Activated CD8-positive, alpha-beta memory T cell treated with anti-CD3 and anti-CD28 coated beads for 4 hours (primary cell): ENCODE data around the gene IL17B.

Source experiments
- DNase-seq, 2 donors: peaks; one replicate each; pipeline ENCODE4 v3.0.0-alpha.2; 2020; ENCODE audit warnings: low read depth in 2 of 2

IL17B gene

DNA sequence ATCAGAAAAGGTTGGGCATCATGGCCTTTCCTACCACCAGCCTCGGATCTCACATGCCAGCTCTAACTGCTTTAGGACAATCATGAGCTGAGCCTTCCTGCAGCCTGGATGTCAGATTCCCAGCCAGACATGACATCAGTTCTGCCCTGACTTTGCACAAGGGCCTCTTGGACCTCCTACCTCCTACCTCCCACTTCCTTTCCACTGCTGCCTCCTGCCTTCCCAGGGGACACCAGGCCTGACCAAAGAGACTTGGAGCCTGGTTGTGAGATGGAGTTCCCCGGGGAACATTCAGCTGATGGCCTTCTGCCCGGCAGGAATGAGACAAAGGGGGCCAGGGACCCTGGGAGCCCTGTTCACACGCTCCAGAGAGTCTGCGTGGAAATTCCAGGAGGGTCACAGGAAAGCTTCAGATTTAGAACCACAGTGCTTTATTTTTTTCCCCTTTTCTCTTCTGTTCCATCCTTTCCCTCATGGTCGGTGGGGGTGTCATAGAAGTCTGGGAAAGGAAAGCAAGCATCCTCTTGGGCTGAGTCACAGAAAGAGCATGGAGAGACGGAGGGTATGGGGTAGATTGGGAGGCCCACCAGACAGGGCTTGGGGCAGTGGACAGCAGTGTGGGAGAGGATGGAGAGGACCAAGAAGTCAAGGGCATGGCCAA is 35.4 kb upstream of the IL17B start:
- no peak for DNase-seq

DNA sequence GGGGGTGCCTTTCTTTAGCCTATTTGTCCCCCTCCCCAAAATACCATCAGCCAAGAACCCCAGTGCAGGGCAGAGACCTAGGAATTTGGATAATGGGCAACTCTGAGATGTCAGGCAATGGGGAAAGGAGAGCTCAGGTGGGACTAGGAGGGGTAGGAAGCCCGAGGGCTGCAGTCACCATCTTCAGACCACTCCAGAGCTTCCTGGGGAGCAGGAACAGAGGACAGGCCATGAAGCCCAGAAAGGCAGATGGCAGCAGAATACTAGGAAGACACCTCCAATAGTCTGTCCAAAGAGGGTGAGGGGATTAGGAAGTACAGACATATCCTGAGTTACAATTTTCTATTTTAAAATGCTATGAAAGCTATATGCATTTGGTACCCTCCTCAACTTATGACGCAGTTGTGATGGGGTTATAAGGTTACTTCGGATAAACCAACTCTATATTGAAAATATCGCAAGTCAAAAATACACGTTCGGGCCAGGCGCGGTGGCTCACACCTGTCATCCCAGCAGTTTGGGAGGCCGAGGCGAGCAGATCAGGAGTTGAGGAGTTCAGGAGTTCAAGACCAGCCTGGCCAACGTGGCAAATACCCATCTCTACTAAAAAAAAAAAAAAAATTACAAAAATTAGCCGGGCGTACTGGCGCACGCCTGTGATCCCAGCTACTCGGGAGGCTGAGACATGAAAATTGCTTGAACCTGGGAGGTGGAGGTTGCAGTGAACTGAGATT is 34.6 kb upstream of the IL17B start:
- no peak for DNase-seq

DNA sequence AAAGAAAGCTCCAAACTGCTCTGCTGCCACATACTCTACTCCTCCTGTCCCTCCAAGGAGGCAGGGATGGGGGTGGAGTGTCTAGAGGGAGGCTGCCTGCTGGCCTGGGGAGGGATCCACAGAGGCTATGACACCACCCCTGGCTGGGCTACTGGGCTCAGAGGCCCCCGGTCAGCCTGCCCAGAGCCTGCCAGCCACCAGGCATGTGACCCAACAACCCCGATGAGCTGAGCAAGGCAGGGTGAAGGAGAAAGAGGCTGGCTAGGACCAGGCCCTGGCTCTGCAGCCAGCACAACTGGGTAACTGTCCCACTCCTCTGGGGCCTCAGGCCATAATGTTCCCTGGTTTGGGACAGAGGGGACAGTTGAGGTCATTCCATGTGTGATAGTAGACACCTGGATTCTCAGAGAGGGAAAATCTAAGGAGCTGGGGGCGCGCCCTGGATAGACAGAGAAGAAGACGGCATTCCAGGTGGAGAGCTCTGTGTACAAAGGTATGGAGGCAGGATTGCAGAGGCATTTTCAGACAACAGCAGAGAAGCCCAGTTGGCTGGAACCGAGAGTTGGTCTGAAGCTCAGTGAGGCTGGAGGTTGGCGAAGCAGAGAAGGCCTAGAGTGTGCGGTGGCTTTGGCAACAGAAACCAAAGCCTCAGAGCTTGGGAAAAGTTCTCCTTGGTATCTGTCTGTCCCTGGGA is 33.8 kb upstream of the IL17B start:
- DNase-seq, result no peak

DNA sequence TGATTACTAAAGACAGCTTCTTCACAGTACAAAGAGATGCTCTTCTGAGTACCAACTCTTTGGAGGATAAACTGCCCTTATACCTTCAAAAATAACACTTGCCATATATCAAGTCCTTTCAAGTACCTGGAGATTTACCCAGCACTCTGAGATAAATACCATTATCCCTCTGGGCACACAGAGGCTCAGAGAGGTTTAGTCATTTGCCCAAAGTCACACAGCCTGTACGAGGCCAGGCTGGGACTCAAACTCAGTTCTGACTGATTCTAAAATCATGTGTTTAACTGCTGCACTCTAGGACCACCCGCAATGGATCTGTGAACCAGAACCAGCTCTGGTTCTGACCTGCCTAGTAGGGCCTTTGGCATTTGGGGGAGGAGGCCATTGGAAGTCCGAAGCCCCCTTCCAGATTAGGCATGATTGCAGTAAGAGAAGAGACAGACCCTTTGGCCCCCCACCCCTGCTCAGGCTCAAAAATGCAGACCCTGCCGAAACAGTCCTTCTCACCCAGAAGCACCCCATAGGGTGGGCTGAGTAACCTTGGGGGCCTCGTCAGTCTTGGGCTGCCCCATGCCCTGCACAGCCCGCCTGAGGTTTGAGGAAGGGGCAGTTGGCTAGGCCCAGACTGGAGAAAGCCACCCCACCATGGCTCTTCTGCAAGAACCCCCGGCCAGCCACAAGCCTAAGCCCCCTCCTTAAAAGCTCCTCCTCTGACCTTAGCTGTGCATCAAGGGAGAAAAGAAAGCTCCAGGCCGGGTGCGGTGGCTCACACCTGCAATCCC is 32.8 kb upstream of the IL17B start:
- no peak for DNase-seq

DNA sequence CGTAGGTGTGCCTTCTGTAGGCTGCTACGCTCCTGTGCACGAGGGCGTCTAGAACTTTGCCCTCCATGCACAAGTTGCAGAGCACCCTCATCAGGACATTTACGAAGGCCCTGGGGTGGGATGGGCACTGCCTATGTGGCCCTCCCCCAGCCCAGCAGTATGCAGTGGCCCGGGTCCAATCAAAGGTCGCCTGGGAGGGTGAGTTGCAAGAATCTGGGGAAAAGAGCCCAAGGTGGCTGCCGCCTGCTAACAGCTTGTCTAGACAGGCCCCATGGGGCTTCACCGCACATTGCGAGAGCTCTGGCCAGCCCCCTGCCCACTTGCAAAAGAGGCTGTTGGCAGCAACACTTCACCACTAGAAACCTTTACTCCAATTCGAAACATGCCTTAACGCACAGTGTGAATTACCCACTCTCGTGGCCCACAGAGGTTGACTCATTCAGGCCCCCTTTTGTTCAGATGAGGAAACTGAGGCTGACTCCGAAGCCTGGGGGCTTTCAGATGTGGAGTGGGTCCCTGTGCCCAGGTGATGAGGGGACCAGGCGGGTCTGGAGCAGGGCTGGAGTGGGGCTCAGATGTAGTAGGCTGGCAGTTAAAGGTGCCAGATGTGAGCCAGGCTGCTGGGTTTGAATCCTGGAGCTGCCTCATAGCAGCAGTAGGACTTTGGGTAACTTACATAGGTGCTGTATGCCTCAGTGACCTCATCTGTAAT is 31.8 kb upstream of the IL17B start:
- DNase-seq, result no peak

DNA sequence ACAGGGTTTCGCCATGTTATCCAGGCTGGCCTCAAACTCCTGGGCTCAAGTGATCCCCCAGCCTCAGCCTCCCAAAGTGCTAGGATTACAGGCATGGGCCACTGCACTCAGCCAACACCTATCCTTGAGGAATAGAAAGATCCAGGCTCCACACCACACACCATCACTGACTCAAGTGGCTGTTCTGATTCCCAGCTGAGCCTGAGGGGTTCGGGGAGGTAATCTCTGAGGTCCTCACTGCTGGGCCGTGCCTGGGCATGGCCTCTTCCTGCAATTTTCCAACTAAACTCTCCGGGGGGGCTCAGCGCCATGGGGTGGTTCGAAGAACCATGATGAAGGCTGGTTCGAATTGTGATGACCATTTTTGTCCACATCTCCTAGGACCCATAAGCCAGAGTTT is 31.0 kb upstream of the IL17B start:
- DNase-seq, result no peak

DNA sequence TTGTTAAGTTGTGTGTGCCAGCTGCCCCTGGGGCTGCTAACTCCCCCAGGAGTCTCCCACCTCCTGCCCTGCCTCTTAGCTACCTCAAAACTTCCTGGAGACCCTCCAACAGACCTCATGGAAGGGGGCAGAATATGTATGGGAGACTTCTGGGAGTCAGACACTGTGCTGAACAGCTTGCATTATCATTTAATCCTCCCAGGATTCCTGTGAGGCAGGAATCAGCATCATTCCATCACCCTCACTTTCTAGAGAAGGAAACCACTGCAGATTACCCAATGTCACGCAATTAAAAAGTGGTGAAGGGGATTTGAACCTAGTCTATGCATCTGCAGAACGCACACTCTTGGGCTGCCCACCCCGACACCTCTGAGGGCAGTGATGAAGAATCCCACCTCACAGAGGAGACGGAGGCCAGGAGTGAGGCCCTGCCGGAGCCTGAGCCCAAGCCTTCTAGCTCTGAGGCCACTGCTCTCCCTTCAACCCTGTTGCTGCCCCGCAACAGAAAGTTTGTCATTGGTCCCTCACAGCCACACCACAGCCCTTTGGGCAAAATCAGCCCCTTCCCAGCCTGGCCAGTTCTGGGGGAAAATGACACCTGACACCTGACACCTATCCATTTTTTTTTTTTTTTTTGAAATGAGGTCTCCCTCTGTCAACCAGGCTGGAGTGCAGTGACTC is 30.3 kb upstream of the IL17B start:
- no peak for DNase-seq

DNA sequence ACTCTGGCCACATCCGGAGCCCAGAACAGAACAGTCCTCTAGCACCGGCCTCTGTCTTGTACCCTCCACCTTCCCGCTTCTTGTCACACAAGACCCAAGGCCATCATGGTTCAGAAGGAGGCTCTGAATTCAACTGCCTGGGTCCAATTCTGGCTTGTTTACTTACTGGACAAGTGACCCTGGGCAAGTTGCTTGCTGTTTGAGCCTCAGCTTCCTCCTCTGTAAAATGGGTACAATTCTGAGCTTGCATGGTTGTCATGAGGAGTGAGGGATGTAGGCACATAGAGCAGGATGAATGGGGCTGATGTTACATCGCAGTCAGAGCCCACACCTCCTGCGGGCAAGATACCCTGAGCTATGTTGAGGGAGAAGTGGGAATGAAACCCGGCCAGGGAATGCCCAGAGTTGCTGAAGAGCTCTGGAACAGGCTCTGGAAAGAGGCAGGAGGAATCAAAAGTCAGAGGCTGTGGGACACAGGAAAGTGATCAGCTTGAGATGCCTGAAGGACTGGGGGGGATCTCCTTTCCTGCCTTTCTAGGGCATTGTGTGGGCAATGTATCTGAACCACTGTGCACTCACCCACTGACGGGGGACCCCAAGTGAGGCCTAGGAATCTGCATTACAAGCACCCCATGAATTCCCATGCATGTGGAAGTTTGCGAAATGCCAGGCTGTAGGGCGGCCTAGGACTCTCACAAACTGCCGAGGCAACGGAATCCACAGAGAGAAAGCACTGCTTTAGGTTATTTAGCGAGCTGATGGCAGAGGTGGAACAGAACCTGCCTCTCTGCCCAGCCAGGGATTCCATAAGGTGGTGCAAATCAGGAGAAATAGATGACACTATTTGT is 29.4 kb upstream of the IL17B start:
- DNase-seq, result no peak

DNA sequence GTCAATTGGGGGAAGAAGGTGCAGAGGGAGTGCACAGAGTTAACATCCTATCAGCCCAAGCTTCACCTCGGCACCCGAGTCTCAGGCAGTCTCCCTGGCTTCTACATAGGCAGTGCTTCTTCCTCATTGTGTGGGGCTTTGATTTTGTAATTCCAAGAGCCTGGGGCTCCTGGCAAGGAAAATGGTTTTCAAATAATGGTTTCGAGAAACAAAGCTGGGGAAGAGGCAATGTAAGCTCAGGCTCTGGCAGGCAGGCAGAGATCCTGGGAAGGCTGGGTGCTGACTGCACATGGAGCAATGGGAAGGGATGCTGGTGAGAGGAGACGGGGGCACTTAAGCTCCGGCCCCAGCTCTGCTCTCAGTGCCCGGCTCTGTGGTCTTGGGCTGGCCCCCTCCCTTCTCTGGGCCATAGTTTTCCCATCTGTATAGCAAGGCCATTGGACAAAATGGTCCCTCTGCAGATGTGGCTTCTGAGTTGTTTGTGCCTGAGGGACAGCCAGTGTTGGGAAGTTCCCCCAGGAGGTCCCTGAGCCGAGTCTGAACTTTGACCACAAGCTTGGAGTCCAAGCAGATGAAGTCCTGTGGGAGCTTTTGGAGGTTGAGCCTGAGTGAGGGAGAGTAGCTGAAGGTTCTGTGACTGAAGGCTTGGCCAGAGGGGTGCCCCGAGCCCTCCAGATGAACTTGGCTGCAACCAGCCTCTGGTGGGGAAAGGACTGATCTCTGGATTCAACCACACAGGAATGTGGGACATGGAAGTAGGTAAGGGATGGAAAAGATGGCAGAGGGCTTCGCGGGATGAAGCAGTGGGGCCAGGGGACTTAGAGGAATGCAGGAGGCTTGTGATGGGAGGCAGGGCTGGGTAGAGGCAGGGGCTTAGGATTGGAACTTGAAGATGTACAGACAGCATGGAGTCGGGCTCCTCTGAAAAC is 28.5 kb upstream of the IL17B start:
- DNase-seq, result no peak

DNA sequence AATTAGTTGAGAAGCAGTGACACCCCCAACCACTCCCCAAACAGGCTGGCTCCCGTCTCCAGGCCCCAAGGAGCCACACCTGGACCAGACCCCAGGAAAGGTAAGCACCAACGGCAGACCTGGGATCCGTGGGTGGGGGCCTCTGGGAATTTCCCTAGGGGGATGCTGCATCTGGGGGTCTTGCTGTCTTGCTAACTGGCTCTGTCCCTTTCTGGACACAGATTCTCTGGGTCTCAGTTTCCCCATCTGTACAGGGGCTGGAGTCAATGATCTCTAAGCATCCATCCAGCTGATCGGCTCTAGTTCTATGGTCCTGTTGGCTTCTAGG is 27.9 kb upstream of the IL17B start:
- DNase-seq, result no peak

DNA sequence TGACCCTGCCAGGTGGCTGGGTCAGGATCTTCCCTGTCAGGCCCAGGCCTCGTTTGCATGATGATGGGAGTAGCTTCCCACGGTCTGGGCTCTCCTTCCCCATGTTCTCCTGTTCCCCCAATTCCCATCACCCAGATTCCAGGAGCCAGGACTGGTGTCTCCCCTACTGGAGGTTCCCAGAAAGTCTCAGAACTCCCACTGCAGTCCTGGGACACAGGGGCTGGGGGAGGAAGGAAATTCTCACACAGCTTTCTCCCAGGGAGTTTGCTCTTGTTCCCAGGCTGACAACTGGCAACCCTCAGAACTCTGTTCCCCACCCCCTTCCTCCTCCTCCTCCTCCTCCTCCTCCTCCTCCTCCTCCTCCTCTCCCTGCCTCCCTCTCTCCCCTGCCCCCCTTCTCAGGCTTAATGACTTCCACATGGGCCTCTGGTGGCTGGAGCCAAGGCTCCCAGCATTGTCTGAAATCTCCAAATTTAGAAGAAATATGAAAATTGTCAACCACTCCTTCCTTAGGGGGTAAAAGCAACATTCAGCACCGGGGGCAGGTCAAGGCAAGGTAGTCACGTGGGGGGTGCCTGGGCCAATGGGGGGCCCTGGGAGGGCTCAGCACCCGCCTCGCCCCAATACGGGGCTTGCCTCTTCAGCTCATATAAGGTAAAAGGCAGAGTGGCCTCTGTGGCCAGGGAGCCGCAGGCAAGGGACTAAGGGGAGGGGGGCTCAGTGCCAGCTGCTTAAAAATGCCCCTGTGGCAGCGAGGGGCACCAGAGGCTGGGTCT is 27.3 kb upstream of the IL17B start:
- DNase-seq, result no peak

DNA sequence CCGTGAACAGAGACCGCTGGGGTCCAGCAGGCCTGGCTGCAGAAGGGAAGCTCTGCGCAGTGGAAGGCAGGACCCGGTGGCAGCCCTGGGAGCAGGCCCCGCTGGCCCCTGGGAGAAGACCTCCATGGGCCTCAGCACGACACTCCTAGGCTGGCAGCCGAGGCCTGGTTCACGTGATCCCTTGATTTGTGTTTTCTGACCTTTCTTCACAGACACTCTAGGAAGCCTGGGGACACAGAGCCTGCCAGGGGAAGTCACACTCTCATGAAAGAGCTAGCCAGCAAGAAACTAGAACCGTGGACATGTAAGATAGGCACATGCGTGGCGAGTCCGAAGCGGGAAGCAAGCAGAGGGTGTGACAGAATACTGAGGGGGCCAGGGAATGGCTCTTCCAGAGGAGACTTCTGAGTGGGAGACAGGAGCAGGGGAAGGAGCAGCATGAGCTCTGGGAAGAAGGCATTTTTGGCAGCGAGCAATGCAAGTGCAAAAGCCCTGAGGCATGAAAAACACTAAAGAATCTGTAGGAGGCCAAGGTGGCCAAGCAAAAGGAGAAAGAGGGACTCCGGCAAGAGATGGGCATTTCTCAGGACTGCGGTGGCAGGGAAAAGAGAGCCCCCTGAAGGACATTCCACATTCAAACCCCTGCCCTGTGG is 26.6 kb upstream of the IL17B start:
- DNase-seq, result no peak

DNA sequence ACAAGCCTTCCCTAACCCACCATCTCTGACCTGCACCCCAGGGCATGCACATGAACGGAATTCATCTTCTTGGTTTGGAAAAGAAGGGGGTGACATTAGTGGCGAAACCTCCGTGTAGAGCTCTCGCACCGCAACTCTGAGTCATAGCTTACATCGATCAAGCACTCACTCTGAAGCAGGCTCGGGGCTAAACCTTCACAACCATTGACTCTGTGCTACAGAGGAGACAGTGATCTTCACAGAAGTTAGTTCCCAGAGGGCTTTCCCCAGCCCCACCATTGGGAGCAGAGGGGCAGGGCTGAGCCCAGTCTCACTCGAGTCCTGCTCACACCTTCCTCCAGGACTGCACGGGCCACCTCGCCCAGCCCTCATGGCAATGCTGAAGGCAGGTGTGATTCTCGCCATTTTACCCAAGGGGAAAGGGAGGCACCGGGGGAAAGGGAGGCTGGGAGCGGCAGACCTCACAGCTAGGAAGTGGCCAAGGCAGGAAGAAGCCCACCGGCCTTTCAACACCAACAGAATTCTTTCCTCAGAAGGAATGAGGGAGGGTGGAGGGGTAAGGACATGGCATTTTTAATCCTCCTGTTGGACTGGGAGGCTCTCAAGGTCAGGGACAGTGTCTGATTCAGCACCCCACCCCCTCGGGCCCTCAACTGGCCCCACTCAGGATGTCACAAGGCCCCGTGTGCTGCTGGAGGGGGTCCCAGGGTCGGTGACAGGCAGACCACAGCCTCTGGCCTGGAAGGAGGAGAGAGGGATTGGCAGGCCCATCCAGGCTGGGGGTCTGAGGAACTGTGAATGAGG is 25.9 kb upstream of the IL17B start:
- no peak for DNase-seq

DNA sequence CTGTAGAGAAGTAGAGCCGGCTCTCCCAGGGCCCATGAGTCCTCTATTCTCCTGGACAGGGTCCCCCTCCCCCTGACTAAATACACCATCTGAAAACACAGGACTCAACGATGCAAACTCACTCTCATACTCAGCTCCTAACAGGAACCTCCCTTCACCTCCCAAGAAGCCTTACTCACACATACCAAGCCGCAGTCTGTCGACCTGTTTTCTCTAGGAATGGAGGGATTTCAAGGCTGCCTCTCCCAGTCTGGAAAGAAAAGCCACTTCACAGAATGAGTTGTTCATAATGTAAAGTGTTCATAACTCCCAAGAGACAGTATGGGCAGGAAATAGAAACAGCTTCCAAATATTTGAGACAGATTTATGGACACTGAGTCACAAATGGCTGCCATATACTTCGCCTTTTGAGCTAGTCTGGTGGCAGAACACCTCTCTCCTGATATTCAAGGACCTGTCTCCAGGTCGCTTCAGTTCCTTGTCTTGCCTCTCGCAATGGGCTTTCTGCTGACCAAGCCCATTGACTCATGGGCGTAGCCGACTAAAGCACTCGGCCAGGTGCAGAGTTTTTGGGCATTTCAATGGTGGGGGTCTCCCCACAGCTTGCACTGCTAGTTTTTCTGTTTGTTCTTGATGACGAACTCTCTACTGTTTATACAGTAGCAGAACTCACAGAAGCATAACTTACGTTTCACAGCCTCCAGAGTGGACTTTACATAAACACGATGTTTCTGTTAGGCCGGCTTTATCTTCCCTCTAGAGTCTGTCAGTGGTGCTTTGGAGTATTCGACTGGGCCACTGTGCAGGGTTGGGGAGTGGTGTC is 25.0 kb upstream of the IL17B start:
- DNase-seq, result no peak

DNA sequence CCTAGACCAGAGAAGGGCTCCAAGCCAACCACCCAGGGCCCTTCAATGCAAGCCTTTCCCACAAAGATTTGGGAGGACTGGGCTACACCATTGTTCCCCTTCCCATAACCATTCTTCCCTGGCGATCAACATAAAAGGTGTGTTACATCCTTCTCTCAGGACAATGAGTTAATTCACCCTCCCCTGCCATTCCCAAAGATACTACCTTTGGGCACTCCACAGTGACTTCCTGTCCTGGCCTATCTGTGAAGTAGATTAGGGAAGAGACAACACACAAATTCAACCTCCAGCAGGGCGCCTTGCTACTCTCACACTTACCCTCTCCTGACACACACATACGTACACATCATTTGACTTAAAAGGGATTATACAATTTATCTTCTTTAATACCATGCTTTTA is 23.2 kb upstream of the IL17B start:
- DNase-seq, result no peak

DNA sequence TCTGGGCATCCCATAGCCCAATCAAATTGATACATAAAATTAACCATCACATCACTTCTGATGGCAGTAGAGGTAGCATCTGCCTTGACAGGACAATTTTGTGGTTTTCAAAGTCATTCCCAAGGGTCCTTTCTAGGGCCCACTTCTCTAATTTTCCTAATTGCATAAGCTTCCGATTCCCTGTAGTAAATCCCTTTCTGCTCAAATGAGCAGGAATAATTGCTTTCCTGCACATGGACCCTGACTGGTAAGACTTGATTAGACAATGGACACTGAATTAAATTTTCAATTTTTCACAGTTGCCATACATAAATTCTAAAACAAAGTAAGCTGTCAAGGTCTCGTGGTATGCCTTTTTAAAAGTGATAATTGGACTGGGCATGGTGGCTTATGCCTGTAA is 22.0 kb upstream of the IL17B start:
- no peak for DNase-seq
